PC-3 (cell line): ENCODE results near the gene EPHB1. TPM values are rescaled to one million over a fixed set of nuclear protein-coding genes. Genes with fewer than 3 reads are reported as not detected.

Experiments
- ATAC-seq: fragments of 200-7000 bp; cut with Tn5 transposase; 2 replicates; pipeline ENCODE4 v1.9.1; 2020; ENCODE audit warnings: mild to moderate bottlenecking, moderate library complexity
- BruUV-seq: library from RNA; stranded (reverse); fragments of 400-500 nt; replicated peaks from 2 replicates; lab custom pipeline; 2021; lab: Mats Ljungman, UMichigan
- CTCF ChIA-PET: fragments of 300-600 bp; sonication (Branson Sonifier 250); formaldehyde crosslinking; loops from one replicate; lab custom pipeline; 2022; ENCODE audit warnings: antibody characterized with exemption; lab: Charles Lee
- POLR2A ChIA-PET: fragments of 300-600 bp; sonication (Branson Sonifier 250); formaldehyde crosslinking; loops from one replicate; lab custom pipeline; 2022; ENCODE audit warnings: antibody characterized with exemption; ENCODE audit not compliant: unreplicated experiment; lab: Charles Lee
- DNase-seq: peaks from one replicate; pipeline ENCODE4 v3.0.0-alpha.2; 2015
- H2AFZ ChIP-seq: fragments of 300-600 bp; sonication (generic); 2 replicates; pipeline ENCODE4 v1.6.0; 2016; ENCODE audit warnings: antibody characterized with exemption, low read length
- H3F3A ChIP-seq: fragments of 300-600 bp; sonication (generic); one replicate; pipeline ENCODE4 v1.6.0; 2017; ENCODE audit warnings: antibody characterized with exemption, low read length, control low read depth, mild to moderate bottlenecking; ENCODE audit not compliant: unreplicated experiment
- H3K27ac ChIP-seq: fragments of 300-600 bp; sonication (generic); 2 replicates; pipeline ENCODE4 v1.5.1; 2016; ENCODE audit warnings: mild to moderate bottlenecking, low read length
- H3K27me3 ChIP-seq: fragments of 300-600 bp; sonication (generic); 2 replicates; pipeline ENCODE4 v1.6.1; 2016; ENCODE audit warnings: low read length, mixed read lengths
- H3K36me3 ChIP-seq: fragments of 300-600 bp; sonication (generic); 2 replicates; pipeline ENCODE4 v1.6.1; 2016; ENCODE audit warnings: low read depth, mixed run types, low read length, mixed read lengths
- H3K4me1 ChIP-seq: fragments of 300-600 bp; sonication (generic); 2 replicates; pipeline ENCODE4 v1.5.1; 2016; ENCODE audit warnings: low read length; ENCODE audit not compliant: insufficient read depth
- H3K4me2 ChIP-seq: fragments of 300-600 bp; sonication (generic); 2 replicates; pipeline ENCODE4 v1.6.0; 2016; ENCODE audit warnings: low read length
- H3K4me3 ChIP-seq: fragments of 300-600 bp; sonication (generic); 2 replicates; pipeline ENCODE4 v1.5.1; 2016; ENCODE audit warnings: mild to moderate bottlenecking, low read length, mixed read lengths
- H3K79me2 ChIP-seq: fragments of 300-600 bp; sonication (generic); 2 replicates; pipeline ENCODE4 v1.6.1; 2017; ENCODE audit warnings: low read length, mixed read lengths
- H3K9ac ChIP-seq: fragments of 300-600 bp; sonication (generic); 2 replicates; pipeline ENCODE4 v1.6.0; 2016; ENCODE audit warnings: mild to moderate bottlenecking, low read length
- H3K9me2 ChIP-seq: fragments of 300-600 bp; sonication (generic); replicated peaks from 2 replicates; pipeline ENCODE4 v1.6.1; 2016; ENCODE audit warnings: mixed run types, low read length, mixed read lengths
- H3K9me3 ChIP-seq: fragments of 300-600 bp; sonication (generic); 2 replicates; pipeline ENCODE4 v1.6.1; 2016; ENCODE audit warnings: low read length, mixed read lengths
- H4K20me1 ChIP-seq: fragments of 300-600 bp; sonication (generic); 2 replicates; pipeline ENCODE4 v1.6.1; 2016; ENCODE audit warnings: low read length, mixed read lengths
- EZH2 ChIP-seq: fragments of 300-600 bp; sonication (generic); IDR thresholded peaks from one replicate; pipeline ENCODE4 v1.6.1; 2017; ENCODE audit warnings: antibody characterized with exemption, mild to moderate bottlenecking, low read length; ENCODE audit not compliant: unreplicated experiment
- EZH2phosphoT487 ChIP-seq: fragments of 300-600 bp; sonication (generic); IDR thresholded peaks from 2 replicates; pipeline ENCODE4 v1.6.1; 2018; ENCODE audit warnings: mild to moderate bottlenecking, antibody characterized with exemption, low read length, borderline replicate concordance
- intact Hi-C: fragments of 100-400 bp; cut with micrococcal nuclease; formaldehyde crosslinking; loops from 2 replicates; pipeline ENCODE4 v1.9.0; 2023
- total RNA-seq: library from RNA; depleted of rRNA; stranded (reverse); fragments of >200 nt; gene quantifications from 2 replicates; pipeline ENCODE4 v1.2.3, GENCODE V29; 2014
- TF ChIP-seq, protein P1 (sequence below): fragments of 300-600 bp; sonication (generic); conservative IDR thresholded peaks from 2 replicates; pipeline ENCODE4 v1.5.1; 2017; ENCODE audit warnings: antibody characterized with exemption, low read depth, mild to moderate bottlenecking, low read length

Gene EPHB1
- total RNA-seq, 1 experiment from 2014 or later: 0.69 TPM

DNA sequence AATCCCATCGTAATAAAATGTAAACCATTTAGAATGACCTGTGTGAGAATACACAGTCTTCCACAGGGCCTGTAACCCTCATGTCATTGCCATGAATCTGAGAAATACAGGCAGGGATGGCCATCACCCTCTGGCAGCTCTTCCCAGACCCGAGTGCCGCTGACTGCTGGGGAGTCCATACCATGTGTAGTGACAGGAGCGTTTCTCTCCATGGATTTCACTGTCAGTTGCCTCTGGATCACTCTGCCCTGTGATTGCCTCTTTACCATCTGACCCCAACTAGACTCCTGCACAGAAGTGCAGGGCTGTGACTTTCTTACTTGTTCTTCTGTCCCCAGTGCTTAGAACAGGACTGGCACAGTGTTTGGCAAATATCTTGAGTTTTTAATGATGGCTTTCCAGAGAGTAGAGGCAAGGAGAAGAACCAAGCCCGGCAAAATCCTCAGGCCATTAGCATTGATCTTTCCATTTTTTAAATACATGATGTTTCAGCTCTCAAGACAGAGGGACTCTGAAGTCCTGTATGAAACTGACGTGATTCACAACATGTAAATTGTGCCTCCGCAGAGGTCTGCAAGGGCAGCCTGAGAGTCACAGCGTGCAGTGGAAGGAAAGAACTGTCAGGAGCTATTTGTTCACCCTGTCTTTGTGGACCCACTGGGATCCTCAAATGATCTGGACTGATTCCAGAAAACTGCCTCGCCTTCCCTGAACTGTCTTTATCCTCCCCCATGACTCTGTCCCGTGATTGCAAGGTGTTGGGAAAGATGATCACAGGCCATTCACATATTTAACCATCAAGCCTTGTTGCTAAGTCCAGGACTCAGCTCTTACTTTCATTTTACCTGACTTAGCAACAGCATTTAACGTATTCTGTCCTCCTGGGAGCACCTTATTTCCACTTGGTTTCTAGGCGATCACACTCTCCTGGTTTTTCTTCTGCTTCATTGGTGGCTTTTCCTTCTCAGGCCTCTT is 354.9 kb downstream of the EPHB1 start:
- H4K20me1 ChIP-seq: no peaks in the 10 kb centered on the region
- no peak overlapping the region for H3K4me2 ChIP-seq
- H3K9me3 ChIP-seq: no peaks in the 10 kb centered on the region
- no peak overlapping the region for H3K9ac ChIP-seq
- no peak overlapping the region for H3K4me3 ChIP-seq
- POLR2A ChIA-PET: no interaction called here
- BruUV-seq: no TSS peak
- no peaks in the 10 kb centered on the region for H3K27me3 ChIP-seq
- no peak overlapping the region for H2AFZ ChIP-seq
- intact Hi-C loops: no loop called here
- no peak for DNase-seq
- no peaks in the 10 kb centered on the region for H3K79me2 ChIP-seq
- CTCF ChIA-PET: no interaction called here
- H3K9me2 ChIP-seq: no peaks in the 10 kb centered on the region
- no peaks in the 10 kb centered on the region for H3K36me3 ChIP-seq
- ATAC-seq: no peak
- TF ChIP-seq EZH2 (no peak), EZH2phosphoT487 (no peak)
- TF ChIP-seq, protein P1, sequence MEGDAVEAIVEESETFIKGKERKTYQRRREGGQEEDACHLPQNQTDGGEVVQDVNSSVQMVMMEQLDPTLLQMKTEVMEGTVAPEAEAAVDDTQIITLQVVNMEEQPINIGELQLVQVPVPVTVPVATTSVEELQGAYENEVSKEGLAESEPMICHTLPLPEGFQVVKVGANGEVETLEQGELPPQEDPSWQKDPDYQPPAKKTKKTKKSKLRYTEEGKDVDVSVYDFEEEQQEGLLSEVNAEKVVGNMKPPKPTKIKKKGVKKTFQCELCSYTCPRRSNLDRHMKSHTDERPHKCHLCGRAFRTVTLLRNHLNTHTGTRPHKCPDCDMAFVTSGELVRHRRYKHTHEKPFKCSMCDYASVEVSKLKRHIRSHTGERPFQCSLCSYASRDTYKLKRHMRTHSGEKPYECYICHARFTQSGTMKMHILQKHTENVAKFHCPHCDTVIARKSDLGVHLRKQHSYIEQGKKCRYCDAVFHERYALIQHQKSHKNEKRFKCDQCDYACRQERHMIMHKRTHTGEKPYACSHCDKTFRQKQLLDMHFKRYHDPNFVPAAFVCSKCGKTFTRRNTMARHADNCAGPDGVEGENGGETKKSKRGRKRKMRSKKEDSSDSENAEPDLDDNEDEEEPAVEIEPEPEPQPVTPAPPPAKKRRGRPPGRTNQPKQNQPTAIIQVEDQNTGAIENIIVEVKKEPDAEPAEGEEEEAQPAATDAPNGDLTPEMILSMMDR: no peak
- no peaks in the 10 kb centered on the region for H3F3A ChIP-seq
- H3K4me1 ChIP-seq: no peaks in the 10 kb centered on the region
- H3K27ac ChIP-seq: no peak overlapping the region

DNA sequence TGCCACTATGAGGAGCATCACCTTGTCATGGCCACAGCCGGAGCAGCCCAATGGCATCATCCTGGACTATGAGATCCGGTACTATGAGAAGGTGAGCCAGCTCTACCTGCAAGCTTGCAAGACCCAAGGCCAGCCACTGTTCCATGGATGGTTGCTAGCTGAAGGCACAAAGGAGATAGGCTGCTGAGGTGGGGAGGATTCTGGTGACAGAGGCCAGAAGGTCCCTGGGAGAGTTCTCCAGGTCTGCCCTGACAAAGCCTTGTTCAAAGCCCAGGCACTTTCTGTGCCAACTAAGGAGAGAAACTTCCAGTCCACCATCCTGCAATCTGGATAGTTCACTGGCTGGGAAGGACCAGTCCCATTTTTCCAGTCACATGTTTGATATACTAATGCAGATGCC is 359.1 kb downstream of the EPHB1 start:
- no peak overlapping the region for H3K4me2 ChIP-seq
- no TSS peak for BruUV-seq
- no peaks in the 10 kb centered on the region for H3K79me2 ChIP-seq
- TF ChIP-seq, protein P1: no peak
- no peak for TF ChIP-seq EZH2
- no peak for TF ChIP-seq EZH2phosphoT487
- H3K27me3 ChIP-seq: no peaks in the 10 kb centered on the region
- H3K9me2 ChIP-seq: no peaks in the 10 kb centered on the region
- no peak overlapping the region for H3K9ac ChIP-seq
- no peaks in the 10 kb centered on the region for H3K4me1 ChIP-seq
- ChIA-PET POLR2A (no interaction called here), CTCF (no interaction called here)
- H2AFZ ChIP-seq: no peak overlapping the region
- no peaks in the 10 kb centered on the region for H3K36me3 ChIP-seq
- H3K27ac ChIP-seq: no peak overlapping the region
- H3F3A ChIP-seq: no peaks in the 10 kb centered on the region
- no peaks in the 10 kb centered on the region for H4K20me1 ChIP-seq
- H3K9me3 ChIP-seq: no peaks in the 10 kb centered on the region
- H3K4me3 ChIP-seq: no peak overlapping the region
- ATAC-seq (no peak), DNase-seq (no peak)
- intact Hi-C loops: no loop called here

DNA sequence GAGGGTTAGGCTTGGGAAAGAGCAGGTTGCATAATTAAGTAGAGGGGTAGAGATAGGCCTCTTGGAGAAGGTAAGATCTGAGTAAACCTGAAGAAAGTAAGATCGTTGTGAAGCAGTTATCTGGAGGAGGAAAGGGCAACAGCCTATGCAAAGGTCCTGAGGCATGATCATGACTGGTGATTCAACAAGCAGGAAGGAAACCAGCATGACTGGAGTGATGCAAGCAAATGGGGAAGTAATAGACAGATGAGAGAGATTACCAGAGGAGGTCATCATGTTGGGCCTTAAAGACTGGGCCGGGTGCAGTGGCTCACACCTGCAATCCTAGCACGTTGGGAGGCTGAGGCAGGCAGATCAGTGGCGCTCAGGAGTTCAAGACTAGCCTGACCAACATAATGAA is 360.2 kb downstream of the EPHB1 start:
- Histone ChIP-seq H3K4me1 (no peaks in the 10 kb centered on the region), H2AFZ (no peak overlapping the region), H4K20me1 (no peaks in the 10 kb centered on the region), H3K79me2 (no peaks in the 10 kb centered on the region), H3K4me2 (no peak overlapping the region), H3F3A (no peaks in the 10 kb centered on the region), H3K4me3 (no peak overlapping the region), H3K9me2 (no peaks in the 10 kb centered on the region), H3K36me3 (no peaks in the 10 kb centered on the region), H3K9me3 (no peaks in the 10 kb centered on the region), H3K9ac (no peak overlapping the region), H3K27me3 (no peaks in the 10 kb centered on the region), H3K27ac (no peak overlapping the region)
- DNase-seq (no peak), ATAC-seq (no peak)
- BruUV-seq: no TSS peak
- intact Hi-C loops: no loop called here
- no peak for TF ChIP-seq EZH2
- no peak for TF ChIP-seq EZH2phosphoT487
- TF ChIP-seq, protein P1: no peak
- ChIA-PET POLR2A (no interaction called here), CTCF (no interaction called here)
